NCI-H2171 treated with DMSO at 0.1 percent for 48 hours (cell line): ENCODE measurements around the gene IMPG2.
"Not testable (repeated sequence)": the region's sequence is repeated elsewhere in the genome, so short reads cannot be mapped to it uniquely, and the experiment has no call there.

Experiments used
- DNase-seq: peaks from one replicate; lab custom pipeline; 2025; lab: John Stamatoyannopoulos, UW

Gene IMPG2

GRCh38 chr3:101320475-101320874 lies at the start of gene IMPG2:
Gene IMPG2, minus strand, starts transcription at chr3:101320575. Its CDS starts 203 bp downstream, at chr3:101320372.
- no peak for DNase-seq

GRCh38 chr3:101362406-101362805 lies 42.0 kb upstream of the IMPG2 start:
- DNase-seq: no peak

DNA sequence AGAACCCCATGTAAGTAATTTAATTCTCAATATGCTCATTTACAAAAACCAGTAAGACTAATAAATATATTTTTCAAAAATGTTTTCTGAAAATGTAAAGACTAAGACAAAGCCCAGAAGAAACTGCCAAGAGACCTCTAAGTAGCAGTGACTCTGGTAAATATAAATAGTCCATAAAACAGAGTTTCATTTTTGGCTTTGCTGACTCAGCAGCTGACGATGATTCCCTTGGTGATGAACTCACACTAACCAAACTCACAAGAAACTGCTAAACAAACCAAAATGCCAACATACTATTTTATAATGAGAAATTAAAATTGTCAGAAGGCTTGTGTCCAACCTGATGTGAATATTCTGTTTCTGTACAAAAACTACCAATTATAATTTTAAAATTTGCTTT lies 31.5 kb upstream of the IMPG2 start:
- no peak for DNase-seq

GRCh38 chr3:101340591-101340990 lies 20.2 kb upstream of the IMPG2 start:
- DNase-seq: no peak

- no peak for DNase-seq
Observed at GRCh38 chr3:101333883-101334282, 13.5 kb upstream of the IMPG2 start.

- no peak for DNase-seq
Observed at GRCh38 chr3:101329016-101329673, 8.8 kb upstream of the IMPG2 start.

GRCh38 chr3:101325393-101326134 lies 5.2 kb upstream of the IMPG2 start:
- DNase-seq: peak; percentile 81

DNA sequence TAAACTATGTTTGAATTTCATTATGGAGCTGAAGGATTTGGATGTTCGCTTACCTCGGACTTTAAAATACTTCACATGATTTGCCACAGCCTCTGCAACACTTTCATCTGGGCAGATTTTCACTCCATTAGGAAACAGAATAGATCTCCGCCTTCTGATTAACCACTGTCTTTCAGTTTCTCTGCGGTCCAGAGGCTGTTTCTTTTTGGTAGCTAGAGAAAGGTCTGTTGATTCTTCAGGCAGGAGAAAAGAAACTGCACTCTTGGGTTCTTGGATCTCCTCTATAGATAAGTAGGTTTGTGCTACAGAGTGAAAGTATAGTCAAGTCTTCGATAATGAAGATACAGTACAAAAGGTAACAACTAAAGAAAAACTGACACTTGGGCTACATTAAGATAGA lies 844 bp downstream of the IMPG2 start:
- DNase-seq: no peak

DNA sequence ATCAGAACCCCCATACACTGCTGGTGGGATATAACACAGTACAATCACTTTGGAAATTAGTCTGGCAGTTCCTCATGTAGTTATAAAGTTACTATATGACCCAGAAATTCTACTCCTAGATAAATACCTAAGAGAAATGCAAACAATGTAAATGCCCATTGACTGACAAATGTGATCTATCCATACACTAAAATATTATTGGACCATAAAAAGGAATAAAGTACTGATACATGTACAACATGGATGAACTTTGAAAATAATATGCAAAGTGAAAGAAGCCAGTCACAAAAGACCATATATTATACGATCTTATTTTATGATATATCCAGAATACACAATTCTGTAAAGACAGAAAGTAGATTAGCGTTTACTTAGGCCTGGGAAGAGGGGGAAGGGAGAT lies 7.8 kb downstream of the IMPG2 start:
- no peak for DNase-seq

DNA sequence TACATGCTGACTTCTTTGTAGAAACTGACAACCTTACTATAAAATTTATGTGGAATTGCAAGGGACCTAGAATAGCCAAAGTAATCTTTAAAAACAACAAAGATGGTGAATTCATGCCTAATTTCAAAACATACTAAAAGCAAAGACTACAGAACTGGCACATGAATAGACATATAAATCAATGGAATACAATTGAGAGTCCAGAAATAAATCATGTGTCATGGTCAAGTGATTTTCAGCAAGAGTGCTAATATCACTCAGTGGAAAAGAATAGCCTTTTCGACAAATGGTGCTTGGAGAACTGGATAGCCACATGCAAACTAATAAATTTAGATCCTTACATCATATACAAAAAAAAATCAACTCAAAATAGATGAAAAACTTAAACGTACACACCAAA lies 8.7 kb downstream of the IMPG2 start:
- no peak for DNase-seq

DNA sequence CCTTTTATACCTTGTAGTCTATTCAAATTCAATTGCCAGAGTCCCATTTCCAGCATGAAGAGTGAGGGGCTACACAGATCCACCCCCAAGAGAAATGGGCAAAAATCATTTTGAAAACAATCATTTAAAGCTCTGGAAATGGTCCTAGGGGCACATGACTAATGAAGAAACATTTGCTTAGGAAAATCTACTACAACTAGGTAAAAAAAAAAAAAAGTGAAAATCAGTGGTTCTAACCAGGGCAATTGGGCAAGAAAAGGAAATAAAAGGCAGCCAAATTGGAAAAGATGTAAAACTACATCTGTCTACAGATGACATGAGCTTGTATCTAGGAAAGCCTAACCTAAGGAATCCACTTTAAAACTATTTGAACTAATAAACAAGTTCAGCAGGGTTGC lies 9.4 kb downstream of the IMPG2 start:
- no peak for DNase-seq

DNA sequence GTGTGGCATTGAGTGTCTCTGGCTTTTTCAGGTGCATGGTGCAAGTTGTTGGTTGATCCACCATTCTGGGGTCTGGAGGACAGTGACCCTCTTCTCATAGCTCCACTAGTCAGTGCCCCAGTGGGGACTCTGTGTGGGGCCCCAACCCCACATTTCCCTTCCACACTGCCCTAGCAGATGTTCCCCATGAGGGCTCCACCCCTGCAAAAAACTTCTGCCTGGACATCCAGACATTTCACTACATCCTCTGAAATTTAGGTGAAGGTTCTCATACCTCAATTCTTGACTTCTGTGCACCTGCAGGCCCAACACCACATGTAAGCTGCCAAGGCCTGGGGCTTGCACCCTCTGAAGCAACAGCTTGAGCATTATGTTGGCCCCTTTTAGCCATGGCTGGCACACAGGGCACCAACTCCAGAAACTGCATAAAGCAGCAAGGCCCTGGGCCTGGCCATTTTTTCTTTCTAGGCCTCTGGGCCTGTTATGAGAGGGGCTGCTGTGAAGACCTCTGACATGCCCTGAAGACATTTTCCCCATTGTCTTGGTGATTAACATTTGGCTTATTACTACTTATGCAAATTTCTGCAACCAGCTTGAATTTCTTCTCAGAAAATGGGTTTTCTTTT lies 12.1 kb downstream of the IMPG2 start:
- DNase-seq: not testable (repeated sequence)

DNA sequence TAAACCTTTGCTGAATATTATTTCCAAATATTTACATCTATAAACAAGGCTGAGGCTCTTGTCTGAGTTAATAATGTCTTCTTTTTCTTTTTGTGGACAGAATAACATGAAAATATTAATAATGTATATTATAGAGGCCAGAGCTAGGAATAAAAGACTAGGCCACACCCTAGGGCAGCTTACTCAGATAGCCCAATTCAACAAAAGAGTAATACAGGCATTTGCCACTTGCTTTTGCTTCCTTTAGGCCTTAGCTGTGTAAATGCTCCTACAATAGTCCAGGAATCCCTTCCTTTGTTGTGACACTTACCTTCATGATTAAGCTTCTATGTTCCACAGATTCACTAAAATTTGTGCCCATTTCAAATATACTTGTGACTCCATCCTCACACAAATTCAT lies 16.5 kb downstream of the IMPG2 start:
- DNase-seq: no peak

DNA sequence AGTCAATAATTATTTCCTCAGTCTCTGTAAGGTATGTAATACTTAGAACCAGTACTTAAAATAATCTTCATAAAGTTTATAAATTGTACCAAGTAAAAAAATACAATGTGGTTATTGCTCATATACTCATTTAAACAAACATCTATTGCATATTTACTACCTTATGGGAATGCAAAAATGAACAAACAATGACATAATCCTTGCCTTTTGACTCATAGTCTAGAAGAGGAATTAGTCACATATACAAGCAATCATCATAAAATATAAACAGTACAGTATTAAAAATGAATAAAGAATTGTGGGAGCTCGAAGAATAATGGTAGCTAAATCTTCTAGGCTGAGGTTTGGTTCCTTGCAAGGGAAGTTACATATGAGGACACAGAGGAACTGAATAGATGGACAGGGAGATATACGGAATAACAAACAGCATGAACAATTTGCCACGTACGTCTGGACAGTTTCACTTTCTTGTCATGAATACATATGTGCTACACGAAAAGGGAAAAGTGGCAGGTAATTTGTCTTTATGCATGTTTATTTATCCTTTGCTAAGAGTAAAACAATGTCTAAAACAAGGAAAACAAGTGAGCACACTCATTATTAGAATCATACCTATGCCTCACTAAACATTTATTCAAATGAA lies 17.2 kb downstream of the IMPG2 start:
- no peak for DNase-seq

DNA sequence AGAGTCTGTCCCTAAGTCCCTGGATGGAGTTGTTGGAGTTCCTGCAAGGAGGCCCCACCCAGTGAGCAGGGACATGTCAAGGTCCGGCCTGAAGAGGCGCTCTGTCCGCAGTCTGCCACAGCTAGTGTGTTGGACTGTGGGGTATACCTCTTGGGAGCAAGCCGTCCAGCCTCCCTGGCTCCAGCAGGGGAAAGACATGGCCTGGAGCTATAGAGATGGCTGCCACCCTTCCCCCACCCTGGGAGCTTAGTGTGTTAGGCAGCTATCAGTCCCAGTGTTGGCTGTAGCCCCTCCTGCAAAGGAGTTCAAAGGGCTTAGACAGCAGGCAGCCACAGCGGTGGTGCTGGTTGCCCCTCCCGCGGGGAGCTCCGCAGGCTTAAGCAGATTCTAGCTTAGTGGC lies 20.3 kb downstream of the IMPG2 start:
- DNase-seq: no peak

- DNase-seq: no peak
Observed at GRCh38 chr3:101292027-101292426, 28.3 kb downstream of the IMPG2 start.

- DNase-seq: no peak
Observed at GRCh38 chr3:101288294-101288693, 32.1 kb downstream of the IMPG2 start.

- DNase-seq: no peak
Observed at GRCh38 chr3:101284757-101285156, 35.6 kb downstream of the IMPG2 start.

GRCh38 chr3:101281521-101282030 lies 38.8 kb downstream of the IMPG2 start:
- DNase-seq: no peak

DNA sequence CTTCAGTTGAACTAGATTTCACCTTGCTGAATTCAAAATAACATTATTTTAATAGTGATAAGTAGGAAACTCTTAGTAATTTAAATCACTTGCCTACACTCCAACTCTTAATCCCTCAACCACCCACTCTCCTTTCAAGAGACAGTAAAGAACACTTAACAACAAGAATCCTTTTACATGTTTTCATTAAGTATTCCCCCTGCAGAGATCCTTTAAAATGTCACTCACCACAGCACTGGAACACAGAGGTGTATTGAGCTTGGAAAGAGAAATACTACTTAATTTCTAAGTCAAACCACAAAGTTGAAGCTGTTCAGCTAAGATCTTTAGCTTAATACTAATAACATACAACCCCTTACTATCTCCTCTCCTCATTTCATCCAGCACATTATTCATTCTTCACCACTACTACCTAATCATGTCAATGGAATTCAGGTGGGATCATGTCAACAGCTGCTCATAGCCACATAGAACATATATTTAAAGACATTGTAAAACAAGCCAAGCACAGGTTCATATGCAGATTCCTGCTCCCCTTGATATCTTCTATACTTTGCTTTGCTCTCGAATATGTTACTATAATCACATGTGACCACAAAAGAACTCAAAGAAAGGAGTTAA lies 40.5 kb downstream of the IMPG2 start:
- DNase-seq: no peak

DNA sequence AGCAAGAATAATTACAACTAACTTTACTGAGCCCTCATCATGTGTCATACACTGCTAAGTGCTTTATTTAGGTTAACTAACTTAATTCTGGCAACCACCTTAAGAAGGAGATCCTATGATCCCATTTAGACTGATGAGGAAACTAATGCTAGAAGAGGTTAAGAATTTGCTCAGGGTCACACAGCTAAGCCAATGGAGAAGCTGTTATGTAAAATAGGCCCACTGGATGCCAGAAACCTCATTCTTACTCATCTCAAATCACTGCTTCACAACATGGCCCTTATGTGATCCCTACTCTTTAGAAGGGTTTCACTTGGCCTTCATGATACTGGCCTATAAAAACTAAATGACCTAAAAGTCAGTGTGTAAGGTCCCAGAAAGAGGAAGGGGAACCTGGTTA lies 41.2 kb downstream of the IMPG2 start:
- no peak for DNase-seq

DNA sequence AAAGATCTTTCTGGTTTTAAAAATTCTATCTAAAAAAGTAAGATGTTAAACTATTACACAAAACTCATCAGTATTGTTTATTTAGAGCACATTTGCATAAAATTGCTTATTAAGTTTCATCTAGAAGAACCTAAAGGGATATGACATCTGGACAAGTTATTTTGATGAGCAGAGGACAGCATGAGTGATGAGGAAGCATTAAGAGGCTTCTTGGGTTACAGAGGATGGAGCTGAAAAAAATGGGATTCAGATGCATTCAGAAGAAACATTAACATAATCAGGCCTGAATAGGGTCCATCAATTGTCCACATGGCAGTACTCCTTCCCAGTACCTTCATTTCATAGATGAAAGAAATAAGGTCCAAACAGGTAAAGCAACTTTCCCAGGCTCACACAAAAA lies 41.6 kb downstream of the IMPG2 start:
- DNase-seq: no peak
